GM19099 (cell line): ENCODE results near the gene C22orf39.

Source experiments
- POLR2A ChIP-seq: IDR thresholded peaks from 3 replicates; pipeline ENCODE4 v1.6.1; 2011; ENCODE audit warnings: low read depth; ENCODE audit not compliant: insufficient read length; ENCODE audit errors: extremely low read depth

The C22orf39 gene

GRCh38 chr22:19448739-19449421, 1.4 kb upstream of the C22orf39 start:
- no peak for TF ChIP-seq POLR2A

- TF ChIP-seq POLR2A = no peak
Measured at GRCh38 chr22:19448076-19448607, 631 bp upstream of the C22orf39 start.

- no peak for TF ChIP-seq POLR2A
Measured at GRCh38 chr22:19446603-19447329, 745 bp downstream of the C22orf39 start.

- no peak for TF ChIP-seq POLR2A
Measured at GRCh38 chr22:19443544-19444211, 3.8 kb downstream of the C22orf39 start.

GRCh38 chr22:19442166-19442565, 5.3 kb downstream of the C22orf39 start:
- no peak for TF ChIP-seq POLR2A

- no peak for TF ChIP-seq POLR2A
Measured at GRCh38 chr22:19440411-19441195, 6.9 kb downstream of the C22orf39 start.

- no peak for TF ChIP-seq POLR2A
Measured at GRCh38 chr22:19438298-19438697, 9.2 kb downstream of the C22orf39 start.

- TF ChIP-seq POLR2A = no peak
Measured at GRCh38 chr22:19434829-19435580, 12.5 kb downstream of the C22orf39 start.

- no peak for TF ChIP-seq POLR2A
Measured at GRCh38 chr22:19434401-19434800, 13.1 kb downstream of the C22orf39 start.

- peak; percentile 99 for TF ChIP-seq POLR2A
Measured at GRCh38 chr22:19432133-19432851, 15.2 kb downstream of the C22orf39 start, which contains the start of gene MRPL40. Gene MRPL40, plus strand, starts transcription at chr22:19432545. Its CDS starts 10 bp downstream, at chr22:19432555.

GRCh38 chr22:19431649-19432132, 15.8 kb downstream of the C22orf39 start, which contains the start of gene HIRA:
Gene HIRA, minus strand, starts transcription at chr22:19431733. Its CDS starts 257 bp downstream, at chr22:19431476.
- TF ChIP-seq POLR2A = peak; percentile 17

- TF ChIP-seq POLR2A = no peak
Measured at GRCh38 chr22:19430890-19431541, 16.5 kb downstream of the C22orf39 start.
